ENCODE data around the gene TCEA3. TPM values are rescaled to one million over a fixed set of nuclear protein-coding genes. Genes with fewer than 3 reads are reported as not detected.

TCEA3 gene
- total RNA-seq, 1 donor from 2014 or later: 3.3 TPM

DNA sequence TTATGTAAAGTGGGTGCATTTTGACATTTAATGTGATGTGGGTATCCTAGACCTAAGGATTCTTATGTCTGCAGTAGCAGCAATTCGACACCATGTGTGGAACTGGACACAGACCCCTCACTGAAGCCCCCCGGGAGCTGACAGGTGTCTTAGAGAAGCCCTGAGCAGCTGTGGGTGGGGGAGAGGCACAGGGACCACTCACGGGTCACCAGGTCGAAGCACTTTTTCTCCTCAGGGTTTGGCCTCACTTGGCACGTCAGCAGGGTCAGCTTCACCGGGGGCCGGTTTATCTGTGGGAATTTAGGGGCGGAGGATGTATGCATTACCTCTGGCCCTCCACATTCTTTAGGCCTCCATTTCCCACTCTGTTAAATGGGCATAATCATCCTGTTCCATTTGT is 14.0 kb upstream of the TCEA3 start:
- no peak overlapping the region for H3K4me3 ChIP-seq (ENCODE audit: insufficient read depth, low read depth, low read length)
- no peak for TF ChIP-seq EZH2 (IDR thresholded peaks at IDR 0.05; ENCODE audit: insufficient read depth, low read length)
- TF ChIP-seq CTCF (IDR thresholded peaks at IDR 0.05; ENCODE audit: insufficient read depth, low read depth, low read length): no peak
- no peak overlapping the region for H3K9ac ChIP-seq (ENCODE audit: low read length)
- FAIRE-seq (no peak), DNase-seq (ENCODE audit: low read depth) (no peak)
- H3K4me2 ChIP-seq (ENCODE audit: low read length): no peak overlapping the region
- no peaks in the 10 kb centered on the region for H3K79me2 ChIP-seq (ENCODE audit: insufficient read depth, low read length)
- peaks cover 16% of the 10 kb centered on the region for H3K27me3 Mint-ChIP-seq (ENCODE audit: low read depth, unreplicated experiment)
- no peaks in the 10 kb centered on the region for H3K4me1 ChIP-seq (ENCODE audit: insufficient read depth, low read length)
- no peak overlapping the region for H3K27ac Mint-ChIP-seq (ENCODE audit: unreplicated experiment)
- H4K20me1 ChIP-seq (ENCODE audit: insufficient read depth, low read length): no peaks in the 10 kb centered on the region
- H3K27ac ChIP-seq (ENCODE audit: low read depth, low read length): no peak overlapping the region
- H3K4me1 Mint-ChIP-seq (ENCODE audit: low read depth, unreplicated experiment): no peaks in the 10 kb centered on the region
- peaks cover 38% of the 10 kb centered on the region for H3K36me3 Mint-ChIP-seq (ENCODE audit: low read depth, unreplicated experiment)
- H3K9me3 ChIP-seq (ENCODE audit: insufficient read depth, low read depth, low read length): no peaks in the 10 kb centered on the region
- H3K9me3 Mint-ChIP-seq (ENCODE audit: unreplicated experiment): no peaks in the 10 kb centered on the region
- H3K4me3 Mint-ChIP-seq (ENCODE audit: unreplicated experiment): no peak overlapping the region
- H3K27me3 ChIP-seq (ENCODE audit: insufficient read depth, low read length): no peaks in the 10 kb centered on the region
- no peak overlapping the region for H2AFZ ChIP-seq (ENCODE audit: low read depth, low read length)
- no peaks in the 10 kb centered on the region for H3K36me3 ChIP-seq (ENCODE audit: insufficient read depth, low read length)

- no peaks in the 10 kb centered on the region for H3K9me3 ChIP-seq (ENCODE audit: insufficient read depth, low read depth, low read length)
- H3K36me3 ChIP-seq (ENCODE audit: insufficient read depth, low read length): no peaks in the 10 kb centered on the region
- Mint-ChIP-seq H3K27me3 (ENCODE audit: low read depth, unreplicated experiment) (peaks cover 15% of the 10 kb centered on the region), H3K36me3 (ENCODE audit: low read depth, unreplicated experiment) (peaks cover 44% of the 10 kb centered on the region), H3K9me3 (ENCODE audit: unreplicated experiment) (no peaks in the 10 kb centered on the region), H3K27ac (ENCODE audit: unreplicated experiment) (no peak overlapping the region), H3K4me1 (ENCODE audit: low read depth, unreplicated experiment) (no peaks in the 10 kb centered on the region), H3K4me3 (ENCODE audit: unreplicated experiment) (no peak overlapping the region)
- no peaks in the 10 kb centered on the region for H4K20me1 ChIP-seq (ENCODE audit: insufficient read depth, low read length)
- no peak overlapping the region for H3K4me3 ChIP-seq (ENCODE audit: insufficient read depth, low read depth, low read length)
- no peaks in the 10 kb centered on the region for H3K79me2 ChIP-seq (ENCODE audit: insufficient read depth, low read length)
- H3K27ac ChIP-seq (ENCODE audit: low read depth, low read length): no peak overlapping the region
- no peak for TF ChIP-seq CTCF (IDR thresholded peaks at IDR 0.05; ENCODE audit: insufficient read depth, low read depth, low read length)
- no peak for TF ChIP-seq EZH2 (IDR thresholded peaks at IDR 0.05; ENCODE audit: insufficient read depth, low read length)
- FAIRE-seq: no peak
- no peaks in the 10 kb centered on the region for H3K4me1 ChIP-seq (ENCODE audit: insufficient read depth, low read length)
- H3K9ac ChIP-seq (ENCODE audit: low read length): no peak overlapping the region
- no peaks in the 10 kb centered on the region for H3K27me3 ChIP-seq (ENCODE audit: insufficient read depth, low read length)
- no peak overlapping the region for H3K4me2 ChIP-seq (ENCODE audit: low read length)
- no peak overlapping the region for H2AFZ ChIP-seq (ENCODE audit: low read depth, low read length)
- DNase-seq (ENCODE audit: low read depth): no peak
Measured at GRCh38 chr1:23437355-23437664, 12.8 kb upstream of the TCEA3 start.

DNA sequence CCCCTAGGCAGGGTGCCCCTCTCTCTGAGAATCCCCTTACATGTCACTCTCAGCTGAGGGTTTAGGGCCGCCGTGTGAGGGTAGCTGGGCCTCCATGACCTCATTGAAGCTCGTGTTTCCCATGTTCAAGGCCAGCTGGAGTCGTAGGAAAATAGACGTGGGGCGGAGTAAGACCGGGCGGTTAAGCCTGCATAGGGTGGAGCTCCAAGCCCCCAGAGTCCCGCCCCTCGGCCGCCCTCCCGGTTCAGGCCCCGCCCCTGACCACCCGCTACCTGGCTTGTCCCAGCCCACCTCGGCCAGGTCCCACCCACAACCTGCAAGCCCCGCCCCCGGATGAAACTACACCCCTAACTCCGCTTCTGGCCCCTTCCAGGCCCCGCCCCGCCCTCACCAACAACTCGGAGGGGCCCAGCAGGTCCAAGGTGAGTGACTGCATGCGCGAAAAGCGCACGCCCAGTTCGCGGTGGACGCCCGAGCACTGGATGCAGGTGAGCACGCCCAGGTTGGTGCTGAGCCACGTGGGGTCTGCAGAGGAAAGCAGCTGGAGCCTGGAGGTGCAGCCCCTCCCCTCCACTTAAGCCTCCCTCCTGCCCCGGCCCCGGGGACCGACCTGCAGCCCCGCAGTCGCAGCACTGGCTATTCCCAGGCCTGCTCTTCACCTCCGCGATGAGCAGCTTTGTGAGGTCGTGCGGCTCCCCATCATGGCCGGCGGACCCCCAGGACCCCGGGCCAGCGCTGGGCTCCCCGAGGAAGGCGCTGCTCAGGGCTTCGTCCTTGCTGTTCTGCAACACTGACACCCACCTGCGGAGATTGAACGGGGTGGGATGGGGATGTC is 12.2 kb upstream of the TCEA3 start:
- H3K4me3 Mint-ChIP-seq (ENCODE audit: unreplicated experiment): no peak overlapping the region
- Histone ChIP-seq H3K4me3 (ENCODE audit: insufficient read depth, low read depth, low read length) (no peak overlapping the region), H3K36me3 (ENCODE audit: insufficient read depth, low read length) (no peaks in the 10 kb centered on the region)

More for the DNA sequence above, 12.2 kb upstream of the TCEA3 start:
- no peak for FAIRE-seq
- Histone ChIP-seq H3K4me1 (ENCODE audit: insufficient read depth, low read length) (no peaks in the 10 kb centered on the region), H2AFZ (ENCODE audit: low read depth, low read length) (no peak overlapping the region), H3K9me3 (ENCODE audit: insufficient read depth, low read depth, low read length) (no peaks in the 10 kb centered on the region), H3K79me2 (ENCODE audit: insufficient read depth, low read length) (no peaks in the 10 kb centered on the region), H3K4me2 (ENCODE audit: low read length) (no peak overlapping the region), H4K20me1 (ENCODE audit: insufficient read depth, low read length) (no peaks in the 10 kb centered on the region), H3K27ac (ENCODE audit: low read depth, low read length) (no peak overlapping the region), H3K9ac (ENCODE audit: low read length) (no peak overlapping the region), H3K27me3 (ENCODE audit: insufficient read depth, low read length) (no peaks in the 10 kb centered on the region)
- Mint-ChIP-seq H3K27ac (ENCODE audit: unreplicated experiment) (no peak overlapping the region), H3K9me3 (ENCODE audit: unreplicated experiment) (no peaks in the 10 kb centered on the region), H3K27me3 (ENCODE audit: low read depth, unreplicated experiment) (peaks cover 16% of the 10 kb centered on the region), H3K36me3 (ENCODE audit: low read depth, unreplicated experiment) (peaks cover 42% of the 10 kb centered on the region), H3K4me1 (ENCODE audit: low read depth, unreplicated experiment) (no peaks in the 10 kb centered on the region)
- DNase-seq (ENCODE audit: low read depth): no peak
- no peak for TF ChIP-seq EZH2 (IDR thresholded peaks at IDR 0.05; ENCODE audit: insufficient read depth, low read length)
- TF ChIP-seq CTCF (IDR thresholded peaks at IDR 0.05; ENCODE audit: insufficient read depth, low read depth, low read length): no peak

Data from astrocyte (in vitro differentiated cells and primary cell).